CD4-positive, CD25-positive, alpha-beta regulatory T cell (primary cell): ENCODE results near the gene PEDS1. TPM values are rescaled to one million over a fixed set of nuclear protein-coding genes. Genes with fewer than 3 reads are reported as not detected.
"Not testable (repeated sequence)": the region's sequence is repeated elsewhere in the genome, so short reads cannot be mapped to it uniquely, and the experiment has no call there.

ENCODE experiments used
- ATAC-seq, 2 donors: fragments of 150-1000 bp; cut with Tn5 transposase; one replicate each; pipeline ENCODE4 v1.10.0; 2021; ENCODE audit warnings: low read depth in 2 of 2, moderate number of reproducible peaks in 2 of 2, moderate library complexity in 1 of 2
- DNase-seq, 3 donors: peaks; one replicate each; pipeline versions ENCODE4 v3.0.0 to v3.0.0-alpha.2; 2012 to 2022; ENCODE audit warnings: mixed read lengths in 1 of 3
- H3K27ac ChIP-seq: one replicate; pipeline ENCODE4 v1.7.0; 2013; ENCODE audit warnings: mild to moderate bottlenecking, low read length; ENCODE audit not compliant: insufficient read depth, poor library complexity, severe bottlenecking
- H3K27me3 ChIP-seq: one replicate; pipeline ENCODE4 v1.7.0; 2013; ENCODE audit warnings: low read length; ENCODE audit not compliant: control insufficient read depth, insufficient read depth
- H3K36me3 ChIP-seq: one replicate; pipeline ENCODE4 v1.7.0; 2013; ENCODE audit warnings: mild to moderate bottlenecking, low read length, moderate library complexity; ENCODE audit not compliant: control insufficient read depth, insufficient read depth
- H3K4me1 ChIP-seq: 2 replicates; pipeline ENCODE4 v1.7.0; 2013; ENCODE audit warnings: mild to moderate bottlenecking, low read length; ENCODE audit not compliant: insufficient read depth, control insufficient read depth, poor library complexity, severe bottlenecking
- H3K4me3 ChIP-seq: one replicate; pipeline ENCODE4 v1.7.0; 2013; ENCODE audit warnings: low read depth, mild to moderate bottlenecking, low read length, moderate library complexity
- H3K9me3 ChIP-seq, 2 experiments: 1 replicate in 1 of 2; 2 replicates in 1 of 2; pipeline ENCODE4 v1.7.0; 2013; ENCODE audit warnings: low read length in 2 of 2, mild to moderate bottlenecking in 1 of 2, moderate library complexity in 1 of 2; ENCODE audit not compliant: control insufficient read depth in 2 of 2
- H3K27ac Mint-ChIP-seq, 3 donors: one replicate each; pipeline ENCODE4 v1.8.0; 2020 to 2022; ENCODE audit warnings: mild to moderate bottlenecking in 3 of 3, mixed read lengths in 3 of 3, moderate library complexity in 2 of 3
- H3K27me3 Mint-ChIP-seq: one replicate; pipeline ENCODE4 v1.8.0; 2022; ENCODE audit warnings: mild to moderate bottlenecking, mixed read lengths
- H3K36me3 Mint-ChIP-seq: one replicate; pipeline ENCODE4 v1.8.0; 2020; ENCODE audit warnings: mixed read lengths
- H3K4me1 Mint-ChIP-seq, 4 donors: one replicate each; pipeline ENCODE4 v1.8.0; 2020 to 2022; ENCODE audit warnings: mixed read lengths in 4 of 4, mild to moderate bottlenecking in 1 of 4
- H3K4me3 Mint-ChIP-seq, 4 donors: one replicate each; pipeline ENCODE4 v1.8.0; 2020 to 2022; ENCODE audit warnings: mild to moderate bottlenecking in 4 of 4, mixed read lengths in 4 of 4, moderate library complexity in 3 of 4
- H3K9me3 Mint-ChIP-seq, 7 donors: one replicate each; pipeline ENCODE4 v1.8.0; 2020 to 2022; ENCODE audit warnings: mixed read lengths in 7 of 7, mild to moderate bottlenecking in 3 of 7, moderate library complexity in 2 of 7
- polyA plus RNA-seq, 4 donors: library from polyadenylated mRNA; unstranded; fragments of 300-500 nt; fragmentation: Illumina TruSeq; gene quantifications; one replicate each; pipeline ENCODE4 v1.2.3, GENCODE V29; 2021
- total RNA-seq: library from RNA; stranded (reverse); gene quantifications from one replicate; pipeline ENCODE4 v1.2.3, GENCODE V29; 2022

Gene PEDS1
- total and polyA plus RNA-seq, 5 donors from 2014 or later, result 16.8 to 26.4 (median 18.2) TPM

DNA sequence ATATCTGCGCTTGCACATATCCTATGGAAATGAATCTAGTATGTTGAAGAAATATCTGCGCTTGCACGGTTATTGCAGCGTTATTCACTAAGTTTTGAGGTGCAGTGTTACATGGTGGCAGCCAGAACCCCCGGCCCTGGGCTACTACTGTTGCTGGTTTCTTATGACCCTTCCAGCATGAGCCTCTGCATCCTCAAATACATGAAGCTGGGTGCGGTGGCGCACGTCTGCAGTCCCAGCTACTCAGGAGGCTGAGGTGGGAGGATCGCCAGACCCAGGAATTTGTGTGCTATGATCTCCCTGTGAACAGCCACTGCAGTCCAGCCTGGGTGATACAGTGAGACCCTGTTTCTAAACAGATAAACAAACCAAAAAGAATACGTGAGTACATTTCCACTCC, 27.8 kb upstream of the PEDS1 start:
- Mint-ChIP-seq H3K27ac (no peak overlapping the region), H3K9me3 (no peaks in the 10 kb centered on the region), H3K27me3 (peaks cover 7% of the 10 kb centered on the region), H3K4me1 (peaks cover 0 to 4% (median 2%) of the 10 kb centered on the region in 4 donors), H3K36me3 (no peaks in the 10 kb centered on the region), H3K4me3 (peak overlapping the region in 1 of 4 donors; percentile 41)
- no peak overlapping the region for H3K4me3 ChIP-seq
- no peak for DNase-seq
- no peaks in the 10 kb centered on the region for H3K36me3 ChIP-seq
- no peaks in the 10 kb centered on the region for H3K9me3 ChIP-seq
- no peak for ATAC-seq
- H3K4me1 ChIP-seq, result no peaks in the 10 kb centered on the region
- H3K27me3 ChIP-seq, result peaks cover 3% of the 10 kb centered on the region
- H3K27ac ChIP-seq, result no peak overlapping the region

GRCh38 chr20:50178672-50179071, 25.1 kb upstream of the PEDS1 start:
- ATAC-seq, H3K4me1 ChIP-seq, H3K4me3 Mint-ChIP-seq, H3K36me3 ChIP-seq, H3K36me3 Mint-ChIP-seq, H3K9me3 ChIP-seq, H3K27ac ChIP-seq, H3K27me3 ChIP-seq, H3K4me1 Mint-ChIP-seq, DNase-seq, H3K4me3 ChIP-seq, H3K27me3 Mint-ChIP-seq, H3K27ac Mint-ChIP-seq, H3K9me3 Mint-ChIP-seq: not testable (repeated sequence)

GRCh38 chr20:50175938-50176933, 22.7 kb upstream of the PEDS1 start:
- peak overlapping the region in 1 of 4 donors; percentile 24 for H3K4me3 Mint-ChIP-seq
- no peak overlapping the region for H3K27ac Mint-ChIP-seq
- H3K9me3 Mint-ChIP-seq, result no peaks in the 10 kb centered on the region
- peaks cover 5% of the 10 kb centered on the region for H3K4me1 ChIP-seq
- no peaks in the 10 kb centered on the region for H3K9me3 ChIP-seq
- no peak overlapping the region for H3K27ac ChIP-seq
- H3K27me3 Mint-ChIP-seq, result peaks cover 10% of the 10 kb centered on the region
- H3K4me3 ChIP-seq, result no peak overlapping the region
- no peak for DNase-seq
- peaks cover 4% of the 10 kb centered on the region for H3K27me3 ChIP-seq
- H3K4me1 Mint-ChIP-seq, result peaks cover 0 to 6% (median 0%) of the 10 kb centered on the region in 4 donors
- ATAC-seq, result no peak
- no peaks in the 10 kb centered on the region for H3K36me3 ChIP-seq
- H3K36me3 Mint-ChIP-seq, result no peaks in the 10 kb centered on the region

- peaks cover 4% of the 10 kb centered on the region for H3K27me3 ChIP-seq
- DNase-seq, result no peak
- ATAC-seq, result no peak
- Mint-ChIP-seq H3K27ac (no peak overlapping the region), H3K4me1 (peaks cover 0 to 5% (median under 1%) of the 10 kb centered on the region in 4 donors), H3K9me3 (no peaks in the 10 kb centered on the region), H3K36me3 (no peaks in the 10 kb centered on the region), H3K4me3 (no peak overlapping the region), H3K27me3 (peaks cover 15% of the 10 kb centered on the region)
- H3K36me3 ChIP-seq, result no peaks in the 10 kb centered on the region
- no peaks in the 10 kb centered on the region for H3K9me3 ChIP-seq
- peaks cover 5% of the 10 kb centered on the region for H3K4me1 ChIP-seq
- no peak overlapping the region for H3K27ac ChIP-seq
- no peak overlapping the region for H3K4me3 ChIP-seq
Observed at GRCh38 chr20:50174456-50174855, 20.9 kb upstream of the PEDS1 start.

GRCh38 chr20:50172347-50173013, 19.0 kb upstream of the PEDS1 start:
- Histone ChIP-seq H3K27ac (no peak overlapping the region), H3K9me3 (no peaks in the 10 kb centered on the region), H3K4me1 (peaks cover 5% of the 10 kb centered on the region), H3K4me3 (no peak overlapping the region), H3K36me3 (no peaks in the 10 kb centered on the region), H3K27me3 (peaks cover 5% of the 10 kb centered on the region)
- H3K27ac Mint-ChIP-seq, result no peak overlapping the region
- no peak for ATAC-seq
- peaks cover 0 to 9% (median 2%) of the 10 kb centered on the region in 4 donors for H3K4me1 Mint-ChIP-seq
- H3K4me3 Mint-ChIP-seq, result peak overlapping the region in 1 of 4 donors; percentile 66
- no peaks in the 10 kb centered on the region for H3K9me3 Mint-ChIP-seq
- peaks cover 15% of the 10 kb centered on the region for H3K27me3 Mint-ChIP-seq
- no peak for DNase-seq
- H3K36me3 Mint-ChIP-seq, result no peaks in the 10 kb centered on the region

DNA sequence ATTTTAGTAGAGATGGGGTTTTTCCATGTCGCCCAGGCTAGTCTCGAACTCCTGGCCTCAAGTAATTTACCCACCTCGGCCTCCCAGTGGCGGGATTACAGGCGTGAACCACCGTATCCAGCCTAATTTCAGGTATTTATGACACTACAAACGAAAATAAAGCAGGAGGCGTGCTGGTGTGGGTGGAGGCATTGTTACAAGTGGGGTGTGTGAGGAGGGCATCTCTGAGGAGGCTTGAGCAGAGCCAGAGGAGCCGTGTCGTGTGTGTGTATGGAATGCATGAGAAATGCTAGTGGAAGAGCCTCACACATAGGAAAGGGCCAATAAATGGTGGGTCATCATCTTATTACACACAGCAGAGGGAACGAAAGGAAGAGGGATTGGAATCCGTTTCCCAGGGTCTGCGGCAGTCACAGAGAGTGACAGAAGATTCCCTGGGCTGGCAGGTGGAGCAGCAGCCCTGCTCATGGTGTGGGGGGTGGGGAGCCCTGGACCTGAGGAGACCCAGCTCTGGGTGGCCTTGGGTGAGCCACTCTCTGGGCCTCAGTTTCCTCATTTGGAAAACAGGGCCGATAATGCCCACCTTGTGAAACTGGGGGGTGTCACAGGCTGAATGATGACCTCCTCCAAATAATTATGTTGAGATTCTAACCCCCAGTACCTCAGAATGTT, 17.2 kb upstream of the PEDS1 start:
- no peak overlapping the region for H3K27ac Mint-ChIP-seq
- no peak overlapping the region for H3K4me3 Mint-ChIP-seq
- no peaks in the 10 kb centered on the region for H3K9me3 Mint-ChIP-seq
- ATAC-seq (no peak), DNase-seq (no peak)
- Histone ChIP-seq H3K4me3 (no peak overlapping the region), H3K36me3 (no peaks in the 10 kb centered on the region), H3K27ac (no peak overlapping the region), H3K27me3 (peaks cover 5% of the 10 kb centered on the region), H3K9me3 (no peaks in the 10 kb centered on the region), H3K4me1 (peaks cover 9% of the 10 kb centered on the region)
- peaks cover 15% of the 10 kb centered on the region for H3K27me3 Mint-ChIP-seq
- peaks cover 0 to 15% (median 5%) of the 10 kb centered on the region in 4 donors for H3K4me1 Mint-ChIP-seq
- no peaks in the 10 kb centered on the region for H3K36me3 Mint-ChIP-seq

GRCh38 chr20:50169329-50169823, 15.9 kb upstream of the PEDS1 start:
- H3K4me1 ChIP-seq, result peaks cover 10% of the 10 kb centered on the region
- H3K4me1 Mint-ChIP-seq, result peaks cover 0 to 17% (median 5%) of the 10 kb centered on the region in 4 donors
- no peak overlapping the region for H3K4me3 Mint-ChIP-seq
- peaks cover 11% of the 10 kb centered on the region for H3K27me3 Mint-ChIP-seq
- H3K27ac ChIP-seq, result no peak overlapping the region
- peaks cover 5% of the 10 kb centered on the region for H3K27me3 ChIP-seq
- no peaks in the 10 kb centered on the region for H3K36me3 ChIP-seq
- DNase-seq (peak; percentile 69 to 76 (median 72)), ATAC-seq (peak; percentile 55 to 57)
- H3K9me3 ChIP-seq, result no peaks in the 10 kb centered on the region
- H3K27ac Mint-ChIP-seq, result peak overlapping the region in 1 of 3 donors; percentile 0
- no peaks in the 10 kb centered on the region for H3K36me3 Mint-ChIP-seq
- no peak overlapping the region for H3K4me3 ChIP-seq
- H3K9me3 Mint-ChIP-seq, result no peaks in the 10 kb centered on the region
